ENCODE data around the gene NALCN. TPM values are rescaled to one million over a fixed set of nuclear protein-coding genes. Genes with fewer than 3 reads are reported as not detected.

The NALCN gene
- total and polyA plus RNA-seq, 9 donors = 0.17 to 21.6 (median 1.4) TPM

DNA sequence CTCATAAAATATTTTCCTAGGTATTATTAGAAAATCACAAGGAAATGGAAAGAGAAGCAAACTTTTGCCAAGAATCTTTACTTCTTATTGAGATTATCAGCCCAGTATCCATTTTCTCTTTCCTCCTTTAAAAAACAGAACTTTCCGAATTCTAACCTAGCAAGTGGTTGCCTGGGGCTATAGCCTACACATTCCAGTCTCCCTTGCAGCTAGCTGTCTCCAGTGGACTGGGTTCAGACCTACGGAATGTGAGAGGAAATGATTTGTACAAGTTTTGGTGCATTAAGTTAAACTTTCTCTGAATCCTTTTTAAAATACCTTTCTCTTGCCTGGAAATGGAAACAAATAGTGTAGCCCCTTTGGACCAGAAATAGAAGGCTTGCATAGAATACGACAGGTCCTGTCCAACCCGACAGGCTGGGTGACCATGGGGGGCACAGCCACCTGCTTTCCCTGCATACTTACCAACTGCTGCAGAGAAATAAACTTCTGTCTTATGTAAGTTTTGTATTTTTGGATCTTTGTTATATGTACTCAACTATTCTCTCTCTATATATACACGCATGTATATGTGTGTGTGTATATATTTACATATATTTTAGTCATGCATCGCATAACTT, 185.9 kb downstream of the NALCN start:
- no peaks in the 10 kb centered on the region for H3K9me3 ChIP-seq
- no peak overlapping the region for H3K4me3 ChIP-seq
- DNase-seq = no peak
- no peaks in the 10 kb centered on the region for H3K27me3 ChIP-seq
- intact Hi-C loops (cut with DNase I) = no loop called here
- H3K36me3 ChIP-seq = no peaks in the 10 kb centered on the region
- no peaks in the 10 kb centered on the region for H3K4me1 ChIP-seq (ENCODE audit: insufficient read depth)
- H3K27ac ChIP-seq = no peak overlapping the region
- TF ChIP-seq EP300 (IDR thresholded peaks at IDR 0.05) = no peak
- no peak for TF ChIP-seq POLR2A (IDR thresholded peaks at IDR 0.05)
- TF ChIP-seq, protein P1, sequence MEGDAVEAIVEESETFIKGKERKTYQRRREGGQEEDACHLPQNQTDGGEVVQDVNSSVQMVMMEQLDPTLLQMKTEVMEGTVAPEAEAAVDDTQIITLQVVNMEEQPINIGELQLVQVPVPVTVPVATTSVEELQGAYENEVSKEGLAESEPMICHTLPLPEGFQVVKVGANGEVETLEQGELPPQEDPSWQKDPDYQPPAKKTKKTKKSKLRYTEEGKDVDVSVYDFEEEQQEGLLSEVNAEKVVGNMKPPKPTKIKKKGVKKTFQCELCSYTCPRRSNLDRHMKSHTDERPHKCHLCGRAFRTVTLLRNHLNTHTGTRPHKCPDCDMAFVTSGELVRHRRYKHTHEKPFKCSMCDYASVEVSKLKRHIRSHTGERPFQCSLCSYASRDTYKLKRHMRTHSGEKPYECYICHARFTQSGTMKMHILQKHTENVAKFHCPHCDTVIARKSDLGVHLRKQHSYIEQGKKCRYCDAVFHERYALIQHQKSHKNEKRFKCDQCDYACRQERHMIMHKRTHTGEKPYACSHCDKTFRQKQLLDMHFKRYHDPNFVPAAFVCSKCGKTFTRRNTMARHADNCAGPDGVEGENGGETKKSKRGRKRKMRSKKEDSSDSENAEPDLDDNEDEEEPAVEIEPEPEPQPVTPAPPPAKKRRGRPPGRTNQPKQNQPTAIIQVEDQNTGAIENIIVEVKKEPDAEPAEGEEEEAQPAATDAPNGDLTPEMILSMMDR (IDR thresholded peaks at IDR 0.05) = no peak
- 80 to 84% (median 84%) methylated on average over 6 of the region's 6 CpGs for WGBS, 3 donors

DNA sequence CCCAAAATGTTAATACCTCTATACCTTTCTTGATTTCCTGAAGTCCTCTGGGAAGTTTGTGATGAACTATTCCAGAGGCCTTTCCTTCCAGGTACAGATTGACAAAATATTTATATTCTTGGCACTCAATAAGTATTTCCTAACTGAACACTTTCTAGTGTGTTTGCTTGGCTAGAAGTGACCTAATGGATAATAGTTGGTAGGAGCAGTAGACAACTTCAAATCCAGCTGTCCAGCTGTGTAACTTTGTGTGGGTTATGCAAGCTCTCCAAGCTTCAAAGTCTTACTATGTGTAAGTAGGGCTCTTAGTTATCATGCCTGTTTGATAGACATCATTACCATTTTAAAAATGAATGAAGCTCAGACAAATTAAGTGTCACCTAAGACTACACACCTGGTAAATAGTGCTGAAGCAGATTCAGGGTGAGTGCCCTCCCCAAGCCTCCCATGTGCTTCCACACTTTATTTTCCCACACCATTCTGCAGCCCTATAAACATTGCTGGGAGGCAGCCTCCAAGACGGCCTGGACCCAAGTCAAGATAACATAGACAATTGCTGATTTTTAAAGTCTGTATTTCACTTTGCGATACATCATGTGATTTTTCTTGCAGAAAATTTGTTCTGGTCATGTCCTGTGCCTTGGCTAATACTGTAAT, 196.6 kb downstream of the NALCN start:
- H3K9me3 ChIP-seq = no peaks in the 10 kb centered on the region
- DNase-seq = no peak

DNA sequence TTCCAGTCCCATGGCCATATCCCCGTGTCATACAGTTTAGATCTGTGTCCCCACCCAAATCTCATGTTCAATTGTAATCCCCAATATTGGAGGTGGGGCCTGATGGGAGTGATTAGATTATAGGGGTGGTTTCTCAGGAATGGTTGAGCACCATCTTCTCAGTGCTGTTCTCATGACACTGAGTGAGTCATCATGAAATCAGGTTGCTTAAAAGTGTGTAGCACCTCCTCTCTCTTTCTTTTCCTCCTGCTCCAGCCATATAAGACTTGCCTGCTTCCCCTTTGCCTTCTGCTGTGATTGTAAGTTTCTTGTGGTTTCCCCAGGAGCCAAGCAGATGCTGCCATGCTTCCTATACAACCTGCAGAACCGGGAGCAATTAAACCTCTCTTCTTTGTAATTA, 197.8 kb downstream of the NALCN start:
- WGBS, 3 donors = 71 to 86% (median 83%) methylated on average over 2 of the region's 2 CpGs
- TF ChIP-seq EP300 (IDR thresholded peaks at IDR 0.05) (no peak), POLR2A (IDR thresholded peaks at IDR 0.05) (no peak)
- TF ChIP-seq, protein P1 (IDR thresholded peaks at IDR 0.05) = no peak
- Histone ChIP-seq H3K36me3 (no peaks in the 10 kb centered on the region), H3K4me3 (no peak overlapping the region), H3K27me3 (no peaks in the 10 kb centered on the region), H3K27ac (no peak overlapping the region), H3K9me3 (no peaks in the 10 kb centered on the region), H3K4me1 (ENCODE audit: insufficient read depth) (no peaks in the 10 kb centered on the region)
- intact Hi-C loops (cut with DNase I) = no loop called here
- no peak for DNase-seq

More for the DNA sequence above, 196.6 kb downstream of the NALCN start:
- Histone ChIP-seq H3K27me3 (no peaks in the 10 kb centered on the region), H3K4me3 (no peak overlapping the region), H3K27ac (no peak overlapping the region), H3K4me1 (ENCODE audit: insufficient read depth) (no peaks in the 10 kb centered on the region), H3K36me3 (no peaks in the 10 kb centered on the region)
- intact Hi-C loops (cut with DNase I) = no loop called here
- 77 to 82% (median 77%) methylated on average over 2 of the region's 2 CpGs for WGBS, 3 donors
- TF ChIP-seq POLR2A (IDR thresholded peaks at IDR 0.05) = no peak
- TF ChIP-seq, protein P1 (IDR thresholded peaks at IDR 0.05) = no peak
- TF ChIP-seq EP300 (IDR thresholded peaks at IDR 0.05) = no peak

DNA sequence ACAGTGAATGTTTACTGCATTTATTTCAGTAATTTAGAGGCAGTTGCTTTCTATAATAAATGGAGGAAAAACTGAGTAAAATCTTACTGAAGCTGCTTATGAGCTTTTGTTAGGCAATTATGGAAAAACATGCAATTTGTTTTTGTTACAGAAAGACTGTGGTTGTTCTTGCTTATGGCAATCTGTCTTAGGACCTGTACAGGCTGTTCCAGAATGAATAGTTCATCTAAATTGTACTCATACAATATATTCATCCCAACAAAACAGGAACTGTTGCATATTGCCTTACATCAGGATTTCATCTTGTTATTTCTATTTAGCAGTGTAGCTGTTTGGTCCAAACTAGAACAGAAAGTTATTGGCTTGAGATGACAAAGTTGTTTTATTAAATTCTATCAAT, 199.2 kb downstream of the NALCN start:
- H3K36me3 ChIP-seq = no peaks in the 10 kb centered on the region
- no peak overlapping the region for H3K27ac ChIP-seq
- no peak overlapping the region for H3K4me3 ChIP-seq
- H3K9me3 ChIP-seq = no peaks in the 10 kb centered on the region
- TF ChIP-seq, protein P1 (IDR thresholded peaks at IDR 0.05) = no peak
- TF ChIP-seq POLR2A (IDR thresholded peaks at IDR 0.05) (no peak), EP300 (IDR thresholded peaks at IDR 0.05) (no peak)
- H3K27me3 ChIP-seq = no peaks in the 10 kb centered on the region
- H3K4me1 ChIP-seq (ENCODE audit: insufficient read depth) = no peaks in the 10 kb centered on the region
- DNase-seq = no peak
- intact Hi-C loops (cut with DNase I) = no loop called here

All from ovary (tissue), 9 donors.